WTC11 (cell line): ENCODE measurements around the gene CA10. TPM values are rescaled to one million over a fixed set of nuclear protein-coding genes. Genes with fewer than 3 reads are reported as not detected.

Experiments used
- ATAC-seq: fragments of 200-7000 bp; cut with Tn5 transposase; 2 replicates; pipeline ENCODE4 v1.10.0; 2021; ENCODE audit warnings: mild to moderate bottlenecking, moderate library complexity
- CTCF ChIA-PET: fragments of 300-600 bp; sonication (Branson Sonifier 250); formaldehyde crosslinking; loops from one replicate; lab custom pipeline; 2021; ENCODE audit warnings: antibody characterized with exemption; lab: Charles Lee
- POLR2A ChIA-PET: fragments of 350-600 bp; sonication (Branson Sonifier 250); formaldehyde crosslinking; loops from one replicate; lab custom pipeline; 2021; ENCODE audit warnings: antibody characterized with exemption; lab: Charles Lee
- DNase-seq: peaks from one replicate; pipeline ENCODE4 v3.0.0; 2021; ENCODE audit warnings: low spot score
- H3K27ac Mint-ChIP-seq: 2 replicates; pipeline ENCODE4 v1.8.0; 2021; ENCODE audit warnings: mixed read lengths
- H3K27me3 Mint-ChIP-seq: 2 replicates; pipeline ENCODE4 v1.8.0; 2021; ENCODE audit warnings: low read depth, mild to moderate bottlenecking, moderate library complexity, mixed read lengths
- H3K36me3 Mint-ChIP-seq: 2 replicates; pipeline ENCODE4 v1.8.0; 2021; ENCODE audit warnings: mixed read lengths
- H3K4me1 Mint-ChIP-seq: 2 replicates; pipeline ENCODE4 v1.8.0; 2022; ENCODE audit warnings: mixed read lengths
- H3K4me3 Mint-ChIP-seq: 2 replicates; pipeline ENCODE4 v1.8.0; 2021; ENCODE audit warnings: mild to moderate bottlenecking, moderate library complexity, mixed read lengths
- H3K9me3 Mint-ChIP-seq: 2 replicates; pipeline ENCODE4 v1.8.0; 2021; ENCODE audit warnings: mixed read lengths
- AFF4 ChIP-seq: sonication (generic); formaldehyde crosslinking; IDR thresholded peaks from 2 replicates; pipeline ENCODE4 v1.8.1; 2023; ENCODE audit warnings: mild to moderate bottlenecking, missing genetic modification reagents, borderline replicate concordance
- CDX4 ChIP-seq: fragments of 250-450 bp; sonication (Bioruptor Pico); IDR thresholded peaks from 2 replicates; pipeline ENCODE4 v1.9.0; 2021; ENCODE audit warnings: moderate library complexity, mild to moderate bottlenecking, inconsistent platforms, borderline replicate concordance
- CREM ChIP-seq: sonication (generic); formaldehyde crosslinking; IDR thresholded peaks from 2 replicates; pipeline ENCODE4 v1.8.1; 2022; ENCODE audit warnings: mild to moderate bottlenecking, missing genetic modification reagents, moderate library complexity
- EMX1 ChIP-seq: fragments of 250-450 bp; sonication (Bioruptor Pico); IDR thresholded peaks from 2 replicates; pipeline ENCODE4 v1.8.0; 2021; ENCODE audit warnings: mild to moderate bottlenecking
- ESRRA ChIP-seq: sonication (generic); formaldehyde crosslinking; IDR thresholded peaks from 2 replicates; pipeline ENCODE4 v1.8.1; 2022; ENCODE audit warnings: mild to moderate bottlenecking, missing genetic modification reagents, borderline replicate concordance
- FOXP1 ChIP-seq: sonication (generic); formaldehyde crosslinking; IDR thresholded peaks from 2 replicates; pipeline ENCODE4 v1.8.0; 2022; ENCODE audit warnings: missing genetic modification reagents, mild to moderate bottlenecking, moderate library complexity, borderline replicate concordance
- GABPB1 ChIP-seq: sonication (generic); formaldehyde crosslinking; IDR thresholded peaks from 2 replicates; pipeline ENCODE4 v1.8.1; 2023; ENCODE audit warnings: mild to moderate bottlenecking, missing genetic modification reagents
- MLX ChIP-seq: sonication (generic); formaldehyde crosslinking; IDR thresholded peaks from 2 replicates; pipeline ENCODE4 v1.8.1; 2023; ENCODE audit warnings: mild to moderate bottlenecking, missing genetic modification reagents, moderate library complexity
- PRDM15 ChIP-seq: sonication (generic); formaldehyde crosslinking; IDR thresholded peaks from 2 replicates; pipeline ENCODE4 v1.8.0; 2022; ENCODE audit warnings: missing genetic modification reagents
- STAT6 ChIP-seq: sonication (generic); formaldehyde crosslinking; conservative IDR thresholded peaks from 2 replicates; pipeline ENCODE4 v1.8.1; 2023; ENCODE audit warnings: mild to moderate bottlenecking, low read depth, missing genetic modification reagents, moderate library complexity
- TEAD4 ChIP-seq: sonication (generic); formaldehyde crosslinking; IDR thresholded peaks from 2 replicates; pipeline ENCODE4 v1.8.0; 2022; ENCODE audit warnings: mild to moderate bottlenecking, missing genetic modification reagents
- USF1 ChIP-seq: sonication (generic); formaldehyde crosslinking; IDR thresholded peaks from 2 replicates; pipeline ENCODE4 v1.8.0; 2022; ENCODE audit warnings: mild to moderate bottlenecking, missing genetic modification reagents
- ZBTB21 ChIP-seq: sonication (generic); formaldehyde crosslinking; IDR thresholded peaks from 2 replicates; pipeline ENCODE4 v1.8.1; 2023; ENCODE audit warnings: mild to moderate bottlenecking, missing genetic modification reagents, borderline replicate concordance
- ZBTB43 ChIP-seq: sonication (generic); formaldehyde crosslinking; IDR thresholded peaks from 2 replicates; pipeline ENCODE4 v1.8.1; 2023; ENCODE audit warnings: mild to moderate bottlenecking, missing genetic modification reagents
- ZNF532 ChIP-seq: fragments of 250-450 bp; sonication (Bioruptor Pico); IDR thresholded peaks from 2 replicates; pipeline ENCODE4 v1.9.0; 2021; ENCODE audit warnings: mild to moderate bottlenecking, borderline replicate concordance
- ZSCAN18 ChIP-seq: fragments of 250-450 bp; sonication (Bioruptor Pico); IDR thresholded peaks from 2 replicates; pipeline ENCODE4 v2.1.2; 2022; ENCODE audit warnings: mild to moderate bottlenecking, moderate library complexity
- total RNA-seq: library from RNA; stranded (reverse); gene quantifications from 3 replicates; pipeline ENCODE4 v1.2.3, GENCODE V29; 2021

The CA10 gene
- total RNA-seq, 1 experiment from 2014 or later: 0.90 TPM

GRCh38 chr17:52140601-52141000 is 17.9 kb downstream of the CA10 start (continued):
- TF ChIP-seq ZSCAN18 (CRISPR knock-in tag): no peak
- TF ChIP-seq TEAD4 (CRISPR knock-in tag): no peak
- no peak for TF ChIP-seq STAT6 (CRISPR knock-in tag)
- TF ChIP-seq PRDM15: no peak
- TF ChIP-seq ZBTB43 (CRISPR knock-in tag): no peak
- no peak for TF ChIP-seq FOXP1 (CRISPR knock-in tag)
- no peak for TF ChIP-seq EMX1

- no peak for ATAC-seq
- H3K4me3 Mint-ChIP-seq: no peak overlapping the region
- no peak for DNase-seq
- POLR2A ChIA-PET: no interaction called here
- peaks cover 5% of the 10 kb centered on the region for H3K27me3 Mint-ChIP-seq
- peaks cover 23% of the 10 kb centered on the region for H3K36me3 Mint-ChIP-seq
- CTCF ChIA-PET: no interaction called here
- no peak overlapping the region for H3K27ac Mint-ChIP-seq
- H3K9me3 Mint-ChIP-seq: peaks cover 57% of the 10 kb centered on the region
- peaks cover 16% of the 10 kb centered on the region for H3K4me1 Mint-ChIP-seq
- TF ChIP-seq ESRRA: no peak
- no peak for TF ChIP-seq GABPB1 (CRISPR knock-in tag)
- no peak for TF ChIP-seq EMX1
- no peak for TF ChIP-seq USF1
- TF ChIP-seq ZNF532 (CRISPR knock-in tag): no peak
- no peak for TF ChIP-seq ZBTB21 (CRISPR knock-in tag)
- no peak for TF ChIP-seq AFF4
- TF ChIP-seq CDX4 (CRISPR knock-in tag): no peak
- TF ChIP-seq MLX (CRISPR knock-in tag): no peak
- TF ChIP-seq CREM (CRISPR knock-in tag): no peak
Measured at GRCh38 chr17:52138752-52139151, 19.8 kb downstream of the CA10 start.
